ENCODE data around the gene GPC5.
"Not testable (repeated sequence)": the region's sequence is repeated elsewhere in the genome, so short reads cannot be mapped to it uniquely, and the experiment has no call there.

The GPC5 gene

GRCh38 chr13:91657283-91657682, 258.9 kb downstream of the GPC5 start:
- Histone ChIP-seq H3K27me3 (ENCODE audit: low read depth, low read length) (no peaks in the 10 kb centered on the region), H3K4me1 (ENCODE audit: control insufficient read depth in 1 of 2, insufficient read depth in 2 of 2, low read length in 2 of 2) (no peaks in the 10 kb centered on the region), H3K27ac (ENCODE audit: low read length) (no peak overlapping the region), H3K4me3 (ENCODE audit: low read depth in 1 of 2, low read length in 2 of 2) (no peak overlapping the region), H3K9me3 (ENCODE audit: control insufficient read depth in 1 of 2, low read length in 2 of 2) (peaks cover 0 to 3% of the 10 kb centered on the region in 2 donors), H3K36me3 (ENCODE audit: control insufficient read depth in 1 of 2, insufficient read depth in 2 of 2, low read length in 2 of 2) (no peaks in the 10 kb centered on the region)

GRCh38 chr13:91659256-91660075, 261.0 kb downstream of the GPC5 start:
- Histone ChIP-seq H3K27ac (ENCODE audit: low read length) (no peak overlapping the region), H3K36me3 (ENCODE audit: control insufficient read depth in 1 of 2, insufficient read depth in 2 of 2, low read length in 2 of 2) (no peaks in the 10 kb centered on the region), H3K4me1 (ENCODE audit: control insufficient read depth in 1 of 2, insufficient read depth in 2 of 2, low read length in 2 of 2) (no peaks in the 10 kb centered on the region), H3K27me3 (ENCODE audit: low read depth, low read length) (no peaks in the 10 kb centered on the region), H3K9me3 (ENCODE audit: control insufficient read depth in 1 of 2, low read length in 2 of 2) (peaks cover 0 to 3% of the 10 kb centered on the region in 2 donors), H3K4me3 (ENCODE audit: low read depth in 1 of 2, low read length in 2 of 2) (no peak overlapping the region)

GRCh38 chr13:91660076-91660415, 261.6 kb downstream of the GPC5 start:
- no peaks in the 10 kb centered on the region for H3K36me3 ChIP-seq (ENCODE audit: control insufficient read depth in 1 of 2, insufficient read depth in 2 of 2, low read length in 2 of 2)
- H3K4me3 ChIP-seq (ENCODE audit: low read depth in 1 of 2, low read length in 2 of 2): no peak overlapping the region
- H3K27ac ChIP-seq (ENCODE audit: low read length): no peak overlapping the region
- no peaks in the 10 kb centered on the region for H3K4me1 ChIP-seq (ENCODE audit: control insufficient read depth in 1 of 2, insufficient read depth in 2 of 2, low read length in 2 of 2)
- peaks cover 0 to 3% of the 10 kb centered on the region in 2 donors for H3K9me3 ChIP-seq (ENCODE audit: control insufficient read depth in 1 of 2, low read length in 2 of 2)
- H3K27me3 ChIP-seq (ENCODE audit: low read depth, low read length): no peaks in the 10 kb centered on the region

GRCh38 chr13:91661692-91662490, 263.5 kb downstream of the GPC5 start:
- H3K27me3 ChIP-seq (ENCODE audit: low read depth, low read length): no peaks in the 10 kb centered on the region
- H3K36me3 ChIP-seq (ENCODE audit: control insufficient read depth in 1 of 2, insufficient read depth in 2 of 2, low read length in 2 of 2): no peaks in the 10 kb centered on the region
- no peaks in the 10 kb centered on the region for H3K4me1 ChIP-seq (ENCODE audit: control insufficient read depth in 1 of 2, insufficient read depth in 2 of 2, low read length in 2 of 2)
- no peak overlapping the region for H3K4me3 ChIP-seq (ENCODE audit: low read depth in 1 of 2, low read length in 2 of 2)
- no peaks in the 10 kb centered on the region for H3K9me3 ChIP-seq (ENCODE audit: control insufficient read depth in 1 of 2, low read length in 2 of 2)
- H3K27ac ChIP-seq (ENCODE audit: low read length): no peak overlapping the region

GRCh38 chr13:91664039-91664438, 265.6 kb downstream of the GPC5 start:
- Histone ChIP-seq H3K27ac (ENCODE audit: low read length) (no peak overlapping the region), H3K9me3 (ENCODE audit: control insufficient read depth in 1 of 2, low read length in 2 of 2) (no peaks in the 10 kb centered on the region), H3K36me3 (ENCODE audit: control insufficient read depth in 1 of 2, insufficient read depth in 2 of 2, low read length in 2 of 2) (no peaks in the 10 kb centered on the region), H3K4me1 (ENCODE audit: control insufficient read depth in 1 of 2, insufficient read depth in 2 of 2, low read length in 2 of 2) (no peaks in the 10 kb centered on the region), H3K4me3 (ENCODE audit: low read depth in 1 of 2, low read length in 2 of 2) (no peak overlapping the region), H3K27me3 (ENCODE audit: low read depth, low read length) (no peaks in the 10 kb centered on the region)

- Histone ChIP-seq H3K4me3 (ENCODE audit: low read depth in 1 of 2, low read length in 2 of 2) (no peak overlapping the region), H3K27ac (ENCODE audit: low read length) (no peak overlapping the region), H3K9me3 (ENCODE audit: control insufficient read depth in 1 of 2, low read length in 2 of 2) (no peaks in the 10 kb centered on the region), H3K36me3 (ENCODE audit: control insufficient read depth in 1 of 2, insufficient read depth in 2 of 2, low read length in 2 of 2) (no peaks in the 10 kb centered on the region), H3K4me1 (ENCODE audit: control insufficient read depth in 1 of 2, insufficient read depth in 2 of 2, low read length in 2 of 2) (no peaks in the 10 kb centered on the region), H3K27me3 (ENCODE audit: low read depth, low read length) (no peaks in the 10 kb centered on the region)
These were observed 269.1 kb downstream of the GPC5 start for GRCh38 chr13:91667486-91667885.

GRCh38 chr13:91668866-91669495, 270.6 kb downstream of the GPC5 start:
- Histone ChIP-seq H3K4me3 (ENCODE audit: low read depth in 1 of 2, low read length in 2 of 2) (no peak overlapping the region), H3K9me3 (ENCODE audit: control insufficient read depth in 1 of 2, low read length in 2 of 2) (no peaks in the 10 kb centered on the region), H3K27ac (ENCODE audit: low read length) (no peak overlapping the region), H3K36me3 (ENCODE audit: control insufficient read depth in 1 of 2, insufficient read depth in 2 of 2, low read length in 2 of 2) (no peaks in the 10 kb centered on the region), H3K4me1 (ENCODE audit: control insufficient read depth in 1 of 2, insufficient read depth in 2 of 2, low read length in 2 of 2) (no peaks in the 10 kb centered on the region), H3K27me3 (ENCODE audit: low read depth, low read length) (no peaks in the 10 kb centered on the region)

- not testable (repeated sequence) for H3K27ac ChIP-seq (ENCODE audit: low read length); H3K4me1 ChIP-seq (ENCODE audit: control insufficient read depth in 1 of 2, insufficient read depth in 2 of 2, low read length in 2 of 2); H3K4me3 ChIP-seq (ENCODE audit: low read depth in 1 of 2, low read length in 2 of 2); H3K27me3 ChIP-seq (ENCODE audit: low read depth, low read length); H3K36me3 ChIP-seq (ENCODE audit: control insufficient read depth in 1 of 2, insufficient read depth in 2 of 2, low read length in 2 of 2); H3K9me3 ChIP-seq (ENCODE audit: control insufficient read depth in 1 of 2, low read length in 2 of 2)
These were observed 275.9 kb downstream of the GPC5 start for GRCh38 chr13:91674347-91674746.

- no peaks in the 10 kb centered on the region for H3K4me1 ChIP-seq (ENCODE audit: control insufficient read depth in 1 of 2, insufficient read depth in 2 of 2, low read length in 2 of 2)
- H3K36me3 ChIP-seq (ENCODE audit: control insufficient read depth in 1 of 2, insufficient read depth in 2 of 2, low read length in 2 of 2): no peaks in the 10 kb centered on the region
- no peak overlapping the region for H3K4me3 ChIP-seq (ENCODE audit: low read depth in 1 of 2, low read length in 2 of 2)
- no peaks in the 10 kb centered on the region for H3K9me3 ChIP-seq (ENCODE audit: control insufficient read depth in 1 of 2, low read length in 2 of 2)
- H3K27ac ChIP-seq (ENCODE audit: low read length): no peak overlapping the region
- H3K27me3 ChIP-seq (ENCODE audit: low read depth, low read length): no peaks in the 10 kb centered on the region
These were observed 286.3 kb downstream of the GPC5 start for GRCh38 chr13:91684746-91685145.

GRCh38 chr13:91690944-91691343, 292.5 kb downstream of the GPC5 start:
- Histone ChIP-seq H3K4me3 (ENCODE audit: low read depth in 1 of 2, low read length in 2 of 2) (no peak overlapping the region), H3K27ac (ENCODE audit: low read length) (no peak overlapping the region), H3K9me3 (ENCODE audit: control insufficient read depth in 1 of 2, low read length in 2 of 2) (no peaks in the 10 kb centered on the region), H3K4me1 (ENCODE audit: control insufficient read depth in 1 of 2, insufficient read depth in 2 of 2, low read length in 2 of 2) (no peaks in the 10 kb centered on the region), H3K36me3 (ENCODE audit: control insufficient read depth in 1 of 2, insufficient read depth in 2 of 2, low read length in 2 of 2) (no peaks in the 10 kb centered on the region), H3K27me3 (ENCODE audit: low read depth, low read length) (no peaks in the 10 kb centered on the region)

GRCh38 chr13:91693466-91693865, 295.0 kb downstream of the GPC5 start:
- Histone ChIP-seq H3K4me1 (ENCODE audit: control insufficient read depth in 1 of 2, insufficient read depth in 2 of 2, low read length in 2 of 2) (no peaks in the 10 kb centered on the region), H3K36me3 (ENCODE audit: control insufficient read depth in 1 of 2, insufficient read depth in 2 of 2, low read length in 2 of 2) (no peaks in the 10 kb centered on the region), H3K27ac (ENCODE audit: low read length) (no peak overlapping the region), H3K27me3 (ENCODE audit: low read depth, low read length) (no peaks in the 10 kb centered on the region), H3K9me3 (ENCODE audit: control insufficient read depth in 1 of 2, low read length in 2 of 2) (no peaks in the 10 kb centered on the region), H3K4me3 (ENCODE audit: low read depth in 1 of 2, low read length in 2 of 2) (no peak overlapping the region)
